H9 (cell line): ENCODE data around the gene NEDD4L. TPM values are rescaled to one million over a fixed set of nuclear protein-coding genes. Genes with fewer than 3 reads are reported as not detected.

ENCODE experiments used
- DNase-seq: peaks from one replicate; pipeline ENCODE4 v3.0.0-alpha.2; 2017
- H2AFZ ChIP-seq: one replicate; pipeline ENCODE4 v1.6.1; 2013; ENCODE audit warnings: mild to moderate bottlenecking, low read length, control low read depth, moderate library complexity
- H2AK5ac ChIP-seq: 2 replicates; pipeline ENCODE4 v1.6.1; 2013; ENCODE audit warnings: low read length, control low read depth, mixed read lengths; ENCODE audit not compliant: insufficient read length
- H2BK120ac ChIP-seq: one replicate; pipeline ENCODE4 v1.6.1; 2013; ENCODE audit warnings: low read depth, mild to moderate bottlenecking, low read length, control low read depth, inconsistent platforms; ENCODE audit not compliant: poor library complexity, severe bottlenecking
- H2BK12ac ChIP-seq: 2 replicates; pipeline ENCODE4 v1.6.1; 2013; ENCODE audit warnings: low read length, control low read depth, mixed read lengths, low read depth; ENCODE audit not compliant: insufficient read length
- H2BK15ac ChIP-seq: 2 replicates; pipeline ENCODE4 v1.6.1; 2013; ENCODE audit warnings: low read depth, low read length, control low read depth
- H2BK20ac ChIP-seq: one replicate; pipeline ENCODE4 v1.6.1; 2013; ENCODE audit warnings: low read depth, mild to moderate bottlenecking, low read length, control low read depth, inconsistent platforms; ENCODE audit not compliant: poor library complexity, severe bottlenecking
- H2BK5ac ChIP-seq: 2 replicates; pipeline ENCODE4 v1.6.1; 2013; ENCODE audit warnings: low read length, control low read depth, mixed read lengths; ENCODE audit not compliant: insufficient read length
- H3K14ac ChIP-seq: 2 replicates; pipeline ENCODE4 v1.6.1; 2013; ENCODE audit warnings: low read length, control low read depth; ENCODE audit not compliant: insufficient read depth
- H3K18ac ChIP-seq: 2 replicates; pipeline ENCODE4 v1.6.1; 2013; ENCODE audit warnings: low read depth, mild to moderate bottlenecking, mixed read lengths, low read length, control low read depth; ENCODE audit not compliant: insufficient read length
- H3K23ac ChIP-seq: 2 replicates; pipeline ENCODE4 v1.6.1; 2013; ENCODE audit warnings: low read length, control low read depth, mixed read lengths, low read depth; ENCODE audit not compliant: insufficient read length
- H3K23me2 ChIP-seq: 2 replicates; pipeline ENCODE4 v1.6.1; 2013; ENCODE audit warnings: low read depth, mild to moderate bottlenecking, mixed read lengths, low read length, control low read depth; ENCODE audit not compliant: insufficient read length, poor library complexity, severe bottlenecking
- H3K27ac ChIP-seq: 2 replicates; pipeline ENCODE4 v1.5.1; 2013; ENCODE audit warnings: low read length, control low read depth, mixed read lengths, low read depth; ENCODE audit not compliant: insufficient read length
- H3K27me3 ChIP-seq: 2 replicates; pipeline ENCODE4 v1.6.1; 2013; ENCODE audit warnings: low read length, control low read depth, inconsistent platforms; ENCODE audit not compliant: insufficient read depth
- H3K4ac ChIP-seq: 2 replicates; pipeline ENCODE4 v1.6.1; 2013; ENCODE audit warnings: low read depth, mild to moderate bottlenecking, control low read depth, inconsistent platforms, low read length, moderate library complexity
- H3K4me1 ChIP-seq: 2 replicates; pipeline ENCODE4 v1.6.1; 2013; ENCODE audit warnings: low read length, control low read depth, inconsistent platforms; ENCODE audit not compliant: insufficient read depth
- H3K4me2 ChIP-seq: 2 replicates; pipeline ENCODE4 v1.6.1; 2013; ENCODE audit warnings: low read length, control low read depth, mixed read lengths; ENCODE audit not compliant: insufficient read length, insufficient read depth
- H3K56ac ChIP-seq: 2 replicates; pipeline ENCODE4 v1.6.1; 2013; ENCODE audit warnings: low read depth, mild to moderate bottlenecking, mixed read lengths, low read length, control low read depth; ENCODE audit not compliant: insufficient read length
- H3K79me1 ChIP-seq: 2 replicates; pipeline ENCODE4 v1.6.1; 2013; ENCODE audit warnings: low read depth, mild to moderate bottlenecking, moderate library complexity, low read length, control low read depth, inconsistent platforms; ENCODE audit not compliant: insufficient read depth, poor library complexity, severe bottlenecking
- H3K79me2 ChIP-seq: 2 replicates; pipeline ENCODE4 v1.6.1; 2013; ENCODE audit warnings: low read length, control low read depth, inconsistent platforms; ENCODE audit not compliant: insufficient read depth
- H3K9ac ChIP-seq: 2 replicates; pipeline ENCODE4 v1.6.1; 2013; ENCODE audit warnings: low read length, control low read depth, mixed read lengths; ENCODE audit not compliant: insufficient read length; ENCODE audit errors: extremely low read depth
- H3K9me3 ChIP-seq: one replicate; pipeline ENCODE4 v1.6.1; 2013; ENCODE audit warnings: low read depth, low read length, inconsistent platforms; ENCODE audit not compliant: control insufficient read depth
- H3T11ph ChIP-seq: one replicate; pipeline ENCODE4 v1.6.1; 2013; ENCODE audit warnings: mild to moderate bottlenecking, low read length, control low read depth, inconsistent platforms
- H4K20me1 ChIP-seq: one replicate; pipeline ENCODE4 v1.6.1; 2013; ENCODE audit not compliant: control insufficient read depth, insufficient read length, insufficient read depth
- H4K5ac ChIP-seq: 2 replicates; pipeline ENCODE4 v1.6.1; 2013; ENCODE audit warnings: low read depth, mild to moderate bottlenecking, mixed read lengths, low read length, control low read depth; ENCODE audit not compliant: insufficient read length
- H4K8ac ChIP-seq: replicated peaks from 2 replicates; pipeline ENCODE4 v1.6.1; 2013; ENCODE audit warnings: low read length, control low read depth, mixed read lengths, low read depth; ENCODE audit not compliant: insufficient read length
- H4K91ac ChIP-seq: 2 replicates; pipeline ENCODE4 v1.6.1; 2013; ENCODE audit warnings: low read depth, mild to moderate bottlenecking, moderate library complexity, mixed read lengths, low read length, control low read depth; ENCODE audit not compliant: insufficient read length
- H3K27ac Mint-ChIP-seq, 3 experiments: 2 replicates in 2 of 3; 3 replicates in 1 of 3; pipeline ENCODE4 v1.8.0; 2020 to 2021; ENCODE audit warnings: mixed read lengths in 3 of 3, mild to moderate bottlenecking in 1 of 3, moderate library complexity in 1 of 3
- H3K27me3 Mint-ChIP-seq: 2 replicates; pipeline ENCODE4 v1.8.0; 2021; ENCODE audit warnings: low read depth, mild to moderate bottlenecking, moderate library complexity, mixed read lengths
- H3K36me3 Mint-ChIP-seq, 3 experiments: 2 replicates in 2 of 3; 3 replicates in 1 of 3; pipeline ENCODE4 v1.8.0; 2020 to 2021; ENCODE audit warnings: low read depth in 3 of 3, mixed read lengths in 3 of 3; ENCODE audit not compliant: insufficient read depth in 1 of 3
- H3K4me1 Mint-ChIP-seq, 2 experiments: 2 replicates each; pipeline ENCODE4 v1.8.0; 2020; ENCODE audit warnings: mixed read lengths in 2 of 2
- H3K4me3 Mint-ChIP-seq, 2 experiments: 2 replicates in 1 of 2; 3 replicates in 1 of 2; pipeline ENCODE4 v1.8.0; 2020 to 2021; ENCODE audit warnings: mild to moderate bottlenecking in 2 of 2, mixed read lengths in 2 of 2, moderate library complexity in 1 of 2
- H3K9me3 Mint-ChIP-seq, 2 experiments: 2 replicates in 1 of 2; 3 replicates in 1 of 2; pipeline ENCODE4 v1.8.0; 2020; ENCODE audit warnings: mild to moderate bottlenecking in 2 of 2, mixed read lengths in 2 of 2, moderate library complexity in 1 of 2
- CTCF ChIP-seq: fragments of 200-600 bp; sonication (generic); conservative IDR thresholded peaks from 3 replicates; pipeline ENCODE4 v1.8.0; 2021; ENCODE audit warnings: antibody characterized with exemption, mild to moderate bottlenecking
- WGBS: extraction: QIAGEN DNeasy Blood & Tissue Kit; methylation state at CpG from one replicate; pipeline ENCODE4 v1.1.7; 2013; ENCODE audit warnings: missing lambda C conversion rate, low lambda C conversion rate, mixed read lengths; ENCODE audit not compliant: insufficient read length; ENCODE audit errors: extremely low coverage; 5-methylcytosine and 5-hydroxymethylcytosine counted together
- total RNA-seq: library from RNA; stranded (reverse); gene quantifications from 2 replicates; pipeline ENCODE4 v1.2.1, GENCODE V29; 2021

NEDD4L gene
- total RNA-seq, 1 experiment from 2014 or later: 76.3 TPM

GRCh38 chr18:58136879-58137278 is 92.9 kb downstream of the NEDD4L start:
- Histone ChIP-seq H4K5ac (no peak overlapping the region), H3K79me2 (peaks cover 5% of the 10 kb centered on the region; the same call in 1 of the 2 replicates)

More at GRCh38 chr18:58136879-58137278, 92.9 kb downstream of the NEDD4L start:
- Mint-ChIP-seq H3K9me3 (no peaks in the 10 kb centered on the region), H3K27ac (no peak overlapping the region), H3K27me3 (no peaks in the 10 kb centered on the region; the same call in 1 of the 2 replicates), H3K36me3 (no peaks in the 10 kb centered on the region; a peak in 1 of 7 replicates), H3K4me1 (peaks cover 42 to 54% of the 10 kb centered on the region in 2 experiments), H3K4me3 (no peak overlapping the region)
- H3K23me2 ChIP-seq: no peaks in the 10 kb centered on the region
- H3K14ac ChIP-seq: no peak overlapping the region
- no peak overlapping the region for H2BK5ac ChIP-seq
- H3K23ac ChIP-seq: no peak overlapping the region
- no peak overlapping the region for H3K4ac ChIP-seq
- H2AK5ac ChIP-seq: no peak overlapping the region
- H3K79me1 ChIP-seq: no peaks in the 10 kb centered on the region
- H4K8ac ChIP-seq: no peak overlapping the region
- peaks cover 16% of the 10 kb centered on the region for H3K4me1 ChIP-seq
- no peak overlapping the region for H3K56ac ChIP-seq
- no peaks in the 10 kb centered on the region for H4K20me1 ChIP-seq
- TF ChIP-seq CTCF: no peak
- H2BK12ac ChIP-seq: no peak overlapping the region
- H3K9me3 ChIP-seq: no peaks in the 10 kb centered on the region
- no peak overlapping the region for H3K27ac ChIP-seq
- H2BK15ac ChIP-seq: no peak overlapping the region
- H3K4me2 ChIP-seq: no peak overlapping the region
- H3K27me3 ChIP-seq: no peaks in the 10 kb centered on the region
- H2BK120ac ChIP-seq: no peak overlapping the region
- no peak overlapping the region for H3K9ac ChIP-seq
- H3T11ph ChIP-seq: no peak overlapping the region
- no peak overlapping the region for H2BK20ac ChIP-seq
- no peak overlapping the region for H4K91ac ChIP-seq
- no CpG with 5 or more reads among the region's 3 CpGs for WGBS
- DNase-seq: no peak
- no peak overlapping the region for H2AFZ ChIP-seq
- H3K18ac ChIP-seq: no peak overlapping the region
